ENCODE data around the gene CD84. TPM values are rescaled to one million over a fixed set of nuclear protein-coding genes. Genes with fewer than 3 reads are reported as not detected.

The CD84 gene
- total and polyA plus RNA-seq, 5 experiments from 2014 or later = 17.5 to 83.4 (median 19.0) TPM

GRCh38 chr1:160621633-160622413 is 42.5 kb upstream of the CD84 start:
- DNase-seq = no peak
- POLR2A ChIA-PET = interaction anchor here (0.7 to 1.6 kb wide), 3 partner anchors 24 to 215 kb away, joined by 4 to 7 read pairs (median 7); partner anchors contain the start of gene SLAMF1
- Mint-ChIP-seq H3K4me3 (peak overlapping the region in 1 of 10 donors; percentile 8), H3K27me3 (no peaks in the 10 kb centered on the region), H3K36me3 (peaks cover 0 to 28% (median 11%) of the 10 kb centered on the region in 3 donors), H3K4me1 (peaks cover 41 to 86% (median 69%) of the 10 kb centered on the region in 4 donors), H3K9me3 (peaks cover 0 to 14% (median 0%) of the 10 kb centered on the region in 9 donors), H3K27ac (peak overlapping the region in 2 of 10 donors; percentile 2 to 94)
- no peak for ATAC-seq

- Mint-ChIP-seq H3K9me3 (peaks cover 0 to 9% (median 0%) of the 10 kb centered on the region in 9 donors), H3K36me3 (peaks cover 0 to 28% (median 11%) of the 10 kb centered on the region in 3 donors), H3K4me3 (peak overlapping the region in 1 of 10 donors; percentile 8), H3K27me3 (no peaks in the 10 kb centered on the region), H3K27ac (peak overlapping the region in 3 of 10 donors; percentile 2 to 94 (median 16)), H3K4me1 (peaks cover 36 to 78% (median 62%) of the 10 kb centered on the region in 4 donors)
- DNase-seq (no peak), ATAC-seq (no peak)
- POLR2A ChIA-PET = interaction anchor here (0.6 to 1.4 kb wide), 3 partner anchors 8 to 216 kb away, joined by 3 to 7 read pairs (median 7); partner anchors contain the start of gene SLAMF1
These were observed 41.8 kb upstream of the CD84 start for GRCh38 chr1:160620942-160621632.

- Mint-ChIP-seq H3K4me1 (peaks cover 31 to 70% (median 50%) of the 10 kb centered on the region in 4 donors), H3K9me3 (peaks cover 0 to 9% (median 0%) of the 10 kb centered on the region in 9 donors), H3K27me3 (no peaks in the 10 kb centered on the region), H3K4me3 (no peak overlapping the region), H3K36me3 (peaks cover 0 to 30% (median 11%) of the 10 kb centered on the region in 3 donors), H3K27ac (peak overlapping the region in 4 of 10 donors; percentile 17 to 59 (median 32))
- POLR2A ChIA-PET = interaction anchor here (0.5 to 2.5 kb wide), 5 partner anchors 9 to 55 kb away, joined by 3 to 13 read pairs (median 8); partner anchors contain the start of gene SLAMF1
- DNase-seq (no peak), ATAC-seq (no peak)
These were observed 40.5 kb upstream of the CD84 start for GRCh38 chr1:160619742-160620277.

- no peaks in the 10 kb centered on the region for H3K27me3 Mint-ChIP-seq
These were observed 39.5 kb upstream of the CD84 start for GRCh38 chr1:160618763-160619274.

GRCh38 chr1:160618327-160618726 is 39.0 kb upstream of the CD84 start:
- H3K36me3 Mint-ChIP-seq = peaks cover 0 to 26% (median 5%) of the 10 kb centered on the region in 3 donors
- no peaks in the 10 kb centered on the region for H3K27me3 Mint-ChIP-seq
- DNase-seq (no peak), ATAC-seq (no peak)
- POLR2A ChIA-PET = interaction anchor here (1.2 to 2.5 kb wide), 6 partner anchors 9 to 57 kb away, joined by 3 to 13 read pairs (median 8); partner anchors contain the start of gene SLAMF1
- no peak overlapping the region for H3K4me3 Mint-ChIP-seq
- H3K4me1 Mint-ChIP-seq = peaks cover 24 to 63% (median 40%) of the 10 kb centered on the region in 4 donors
- H3K9me3 Mint-ChIP-seq = peaks cover 0 to 9% (median 0%) of the 10 kb centered on the region in 9 donors
- H3K27ac Mint-ChIP-seq = peak overlapping the region in 4 of 10 donors; percentile 2 to 36 (median 16)

More at GRCh38 chr1:160618763-160619274, 39.5 kb upstream of the CD84 start:
- peak overlapping the region in 8 of 10 donors; percentile 17 to 68 (median 43) for H3K27ac Mint-ChIP-seq
- peak in 7 of 10 donors; percentile 25 to 65 (median 39) for DNase-seq
- peaks cover 0 to 9% (median 0%) of the 10 kb centered on the region in 9 donors for H3K9me3 Mint-ChIP-seq
- peaks cover 0 to 30% (median 8%) of the 10 kb centered on the region in 3 donors for H3K36me3 Mint-ChIP-seq
- peak; percentile 58 to 63 for ATAC-seq
- H3K4me1 Mint-ChIP-seq = peaks cover 27 to 67% (median 45%) of the 10 kb centered on the region in 4 donors
- H3K4me3 Mint-ChIP-seq = no peak overlapping the region
- POLR2A ChIA-PET = interaction anchor here (1.2 to 2.5 kb wide), 6 partner anchors 9 to 56 kb away, joined by 3 to 13 read pairs (median 8); partner anchors contain the start of gene SLAMF1

- POLR2A ChIA-PET = interaction anchor here (0.7 to 0.8 kb wide), 2 partner anchors 13 to 182 kb away, joined by 3 read pairs; no protein-coding TSS in a partner anchor
- peak overlapping the region in 1 of 10 donors; percentile 53 for H3K27ac Mint-ChIP-seq
These were observed 36.4 kb upstream of the CD84 start for GRCh38 chr1:160615660-160616059.

GRCh38 chr1:160614410-160614809 is 35.1 kb upstream of the CD84 start:
- DNase-seq (no peak), ATAC-seq (peak; percentile 38 to 62)
- peaks cover 13 to 35% (median 19%) of the 10 kb centered on the region in 4 donors for H3K4me1 Mint-ChIP-seq
- POLR2A ChIA-PET = interaction anchor here (0.6 to 1.1 kb wide), 2 partner anchors 32 to 52 kb away, joined by 3 read pairs; partner anchors contain the start of gene SLAMF1
- H3K4me3 Mint-ChIP-seq = peak overlapping the region in 1 of 10 donors; percentile 51
- H3K27ac Mint-ChIP-seq = peak overlapping the region in 3 of 10 donors; percentile 36 to 46 (median 37)
- no peaks in the 10 kb centered on the region for H3K27me3 Mint-ChIP-seq
- H3K36me3 Mint-ChIP-seq = peaks cover 0 to 35% (median 16%) of the 10 kb centered on the region in 3 donors
- H3K9me3 Mint-ChIP-seq = peaks cover 0 to 7% (median 0%) of the 10 kb centered on the region in 9 donors

More at GRCh38 chr1:160615660-160616059, 36.4 kb upstream of the CD84 start:
- Mint-ChIP-seq H3K4me3 (no peak overlapping the region), H3K9me3 (peaks cover 0 to 9% (median 0%) of the 10 kb centered on the region in 9 donors), H3K4me1 (peaks cover 13 to 39% (median 20%) of the 10 kb centered on the region in 4 donors), H3K36me3 (peaks cover 0 to 34% (median 16%) of the 10 kb centered on the region in 3 donors), H3K27me3 (no peaks in the 10 kb centered on the region)
- no peak for ATAC-seq
- no peak for DNase-seq

GRCh38 chr1:160612613-160613218 is 33.4 kb upstream of the CD84 start:
- H3K4me1 Mint-ChIP-seq = peaks cover 0 to 22% (median 7%) of the 10 kb centered on the region in 4 donors
- H3K27me3 Mint-ChIP-seq = no peaks in the 10 kb centered on the region
- POLR2A ChIA-PET = no interaction called here
- ATAC-seq (no peak), DNase-seq (no peak)
- H3K4me3 Mint-ChIP-seq = no peak overlapping the region
- H3K9me3 Mint-ChIP-seq = no peaks in the 10 kb centered on the region
- no peak overlapping the region for H3K27ac Mint-ChIP-seq
- H3K36me3 Mint-ChIP-seq = peaks cover 0 to 29% (median 12%) of the 10 kb centered on the region in 3 donors

- Mint-ChIP-seq H3K36me3 (peaks cover 0 to 26% (median 12%) of the 10 kb centered on the region in 3 donors), H3K27me3 (no peaks in the 10 kb centered on the region), H3K4me1 (peaks cover 11 to 34% (median 22%) of the 10 kb centered on the region in 4 donors), H3K4me3 (no peak overlapping the region), H3K9me3 (peaks cover 0 to 3% (median 0%) of the 10 kb centered on the region in 9 donors), H3K27ac (peak overlapping the region in 3 of 10 donors; percentile 4 to 62 (median 16))
- DNase-seq (no peak), ATAC-seq (no peak)
- POLR2A ChIA-PET = interaction anchor here (2.1 to 2.5 kb wide), 2 partner anchors 8 to 18 kb away, joined by 5 to 8 read pairs; no protein-coding TSS in a partner anchor
These were observed 31.4 kb upstream of the CD84 start for GRCh38 chr1:160610569-160611242.

- Mint-ChIP-seq H3K27me3 (no peaks in the 10 kb centered on the region), H3K4me3 (no peak overlapping the region), H3K27ac (peak overlapping the region in 4 of 10 donors; percentile 34 to 63 (median 51)), H3K9me3 (peaks cover 0 to 15% (median 8%) of the 10 kb centered on the region in 9 donors), H3K4me1 (peaks cover 9 to 33% (median 27%) of the 10 kb centered on the region in 4 donors), H3K36me3 (peaks cover 5 to 26% (median 26%) of the 10 kb centered on the region in 3 donors)
- ATAC-seq (no peak), DNase-seq (no peak)
- POLR2A ChIA-PET = interaction anchor here (0.7 to 2.5 kb wide), 8 partner anchors 10 to 195 kb away, joined by 3 to 11 read pairs (median 3); no protein-coding TSS in a partner anchor
These were observed 29.6 kb upstream of the CD84 start for GRCh38 chr1:160608941-160609340.
